Ecto neural progenitor cell (in vitro differentiated cells): ENCODE data around the gene MDFI.
"Not testable (repeated sequence)": the region's sequence is repeated elsewhere in the genome, so short reads cannot be mapped to it uniquely, and the experiment has no call there.

ENCODE experiments used
- DNase-seq: peaks from one replicate; pipeline ENCODE4 v3.0.0-alpha.2; 2018; ENCODE audit warnings: low spot score

The MDFI gene

GRCh38 chr6:41602864-41603608 is 35.2 kb upstream of the MDFI start:
- DNase-seq = peak; percentile 86

DNA sequence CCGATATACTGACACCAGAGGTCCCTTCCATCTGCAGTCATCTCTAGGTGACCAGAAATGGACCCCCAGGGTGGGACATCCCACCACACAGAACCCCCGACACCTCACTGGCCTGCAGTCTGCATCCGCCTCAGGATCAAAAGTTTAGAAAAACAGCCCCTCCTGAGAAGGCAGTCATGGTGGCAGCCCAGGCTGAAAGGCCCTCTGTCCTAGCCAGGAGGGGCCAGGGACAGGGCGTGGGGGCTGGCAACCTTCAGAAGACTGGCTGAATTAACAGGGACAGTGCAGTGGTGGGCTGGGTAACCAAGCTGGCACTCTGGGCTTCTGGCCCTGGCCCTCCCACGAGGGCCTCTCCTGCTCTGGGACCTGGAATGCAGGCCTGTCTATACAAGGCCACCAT is 34.3 kb upstream of the MDFI start:
- no peak for DNase-seq

GRCh38 chr6:41605649-41606048 is 32.6 kb upstream of the MDFI start:
- no peak for DNase-seq

GRCh38 chr6:41607036-41607435 is 31.2 kb upstream of the MDFI start:
- no peak for DNase-seq

DNA sequence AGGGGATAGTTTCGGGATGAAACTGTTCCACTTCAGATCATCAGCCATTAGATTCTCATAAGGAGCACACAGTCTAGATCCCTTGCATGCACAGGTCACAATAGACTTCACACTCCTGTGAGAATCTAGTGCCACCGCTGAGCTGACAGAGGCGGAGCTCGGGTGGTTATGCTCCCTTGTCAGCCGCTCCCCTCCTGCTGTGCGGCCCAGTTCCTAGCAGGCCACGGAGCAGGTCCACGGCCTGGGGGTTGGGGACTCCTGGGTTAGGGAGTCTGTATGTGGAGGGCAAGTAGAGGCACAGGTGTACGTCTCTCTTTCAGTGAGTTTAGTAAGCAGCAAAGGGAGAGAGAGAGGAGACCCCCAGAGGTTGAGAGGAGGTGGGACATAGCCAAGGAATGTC is 30.5 kb upstream of the MDFI start:
- DNase-seq = no peak

DNA sequence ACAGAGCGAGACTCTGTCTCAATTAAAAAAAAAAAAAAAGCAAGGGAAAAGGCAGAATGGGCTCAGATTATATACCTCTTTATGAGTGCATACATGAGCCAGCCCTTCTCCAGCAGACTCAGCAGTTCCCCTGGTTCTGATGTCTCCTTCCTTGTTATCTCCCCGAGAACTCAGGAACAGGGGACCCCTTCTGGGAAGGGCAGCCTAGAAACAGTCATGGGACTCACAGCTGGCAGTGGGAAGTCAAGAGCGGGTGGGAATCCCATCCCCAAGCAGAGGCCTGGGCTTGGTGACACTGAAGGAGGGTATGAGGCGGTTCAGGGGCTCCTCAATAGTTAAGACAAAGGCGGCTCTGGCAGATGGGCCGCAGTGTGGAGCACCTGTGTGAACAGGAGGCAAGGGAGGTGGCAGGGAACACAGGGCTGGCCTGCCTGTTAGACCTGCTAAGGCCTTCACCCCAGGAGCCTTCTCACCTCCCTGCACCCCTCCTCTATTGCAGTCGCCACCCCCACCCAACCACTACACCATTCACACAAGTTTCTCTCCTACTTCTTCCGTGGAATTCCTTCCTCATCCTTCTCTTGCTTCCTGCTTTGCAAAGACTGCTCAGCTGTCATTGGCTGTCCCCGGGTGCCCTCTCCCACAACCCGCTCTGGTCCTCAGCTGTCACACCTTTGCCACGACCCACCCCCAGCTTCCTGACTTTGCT is 29.7 kb upstream of the MDFI start:
- no peak for DNase-seq

- DNase-seq = no peak
Measured at GRCh38 chr6:41614715-41615114, 23.6 kb upstream of the MDFI start.

- DNase-seq = no peak
Measured at GRCh38 chr6:41615311-41615710, 23.0 kb upstream of the MDFI start.

DNA sequence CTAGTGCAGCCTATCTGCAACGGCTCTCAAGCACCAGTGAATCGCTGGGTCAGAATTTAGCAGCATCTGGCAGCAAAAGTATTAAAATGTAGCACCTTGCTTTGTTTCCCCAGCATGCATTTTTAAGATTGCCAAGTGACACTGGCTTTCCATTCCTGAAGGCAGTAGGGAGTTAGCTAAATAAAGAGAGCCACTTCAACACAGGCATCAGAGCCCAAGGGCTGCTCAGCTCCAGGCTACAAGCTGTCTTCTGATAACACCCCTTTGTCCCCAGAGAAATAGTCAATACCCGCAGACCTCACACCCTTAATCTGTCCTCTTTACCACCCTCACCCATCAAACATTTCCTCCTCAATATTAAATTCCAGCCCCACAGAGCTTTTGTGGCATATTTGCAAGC is 19.7 kb upstream of the MDFI start:
- no peak for DNase-seq

DNA sequence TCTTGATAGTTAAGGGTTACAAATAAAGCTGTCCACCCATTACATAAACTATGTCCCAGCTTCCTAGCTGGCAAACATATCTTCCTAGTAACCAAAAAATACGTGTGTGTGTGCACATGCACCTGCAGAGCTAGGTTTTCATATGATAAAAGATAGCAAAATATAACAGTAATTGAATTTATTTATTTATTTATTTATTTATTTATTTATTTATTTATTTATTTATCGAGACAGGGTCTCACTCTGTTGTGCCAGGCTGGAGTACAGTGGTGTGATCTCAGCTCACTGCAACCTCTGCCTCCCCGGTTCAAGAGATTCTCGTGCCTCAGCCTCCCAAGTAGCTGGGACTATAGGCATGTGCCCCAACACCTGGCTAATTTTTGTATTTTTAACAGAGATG is 19.1 kb upstream of the MDFI start:
- not testable (repeated sequence) for DNase-seq

- DNase-seq = no peak
Measured at GRCh38 chr6:41621367-41621766, 16.9 kb upstream of the MDFI start.

- DNase-seq = no peak
Measured at GRCh38 chr6:41621802-41622201, 16.5 kb upstream of the MDFI start.

DNA sequence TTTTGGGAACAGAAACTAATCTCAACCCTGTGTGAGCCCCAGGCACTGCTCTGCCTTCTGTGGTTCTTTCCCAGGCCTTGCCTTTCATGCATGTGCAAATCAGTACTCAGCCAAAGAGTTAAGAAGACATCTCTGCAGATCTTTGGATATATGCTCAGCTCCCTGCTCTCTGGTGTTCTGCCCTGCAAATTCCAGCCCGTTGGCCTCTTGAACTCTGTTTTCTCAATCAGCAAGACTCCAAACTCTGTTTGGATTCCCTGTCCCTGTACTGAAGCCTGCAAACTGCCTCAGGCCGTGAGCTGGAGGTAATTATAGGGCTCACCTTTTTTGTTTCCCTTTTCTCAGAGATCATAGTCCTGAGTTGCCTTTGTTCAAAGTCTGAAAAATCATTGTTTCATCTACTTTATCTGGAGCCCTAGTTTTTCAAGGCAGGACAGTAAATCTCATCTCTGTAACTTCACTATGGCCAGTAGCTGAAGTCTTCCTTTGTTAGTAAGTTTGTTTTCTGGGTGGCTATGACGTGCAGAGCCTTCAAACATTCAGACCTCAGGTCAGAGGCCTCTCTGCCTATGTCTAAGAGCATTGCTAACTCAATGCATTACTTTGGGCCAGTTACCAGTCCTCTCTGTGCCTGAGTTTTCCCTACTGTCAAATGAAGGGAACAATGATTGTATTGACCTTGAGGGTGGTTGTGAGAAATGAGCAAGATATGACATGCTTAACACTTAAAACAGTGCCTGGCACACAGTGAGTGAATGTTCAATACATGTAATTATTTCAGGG is 15.9 kb upstream of the MDFI start:
- DNase-seq = no peak

DNA sequence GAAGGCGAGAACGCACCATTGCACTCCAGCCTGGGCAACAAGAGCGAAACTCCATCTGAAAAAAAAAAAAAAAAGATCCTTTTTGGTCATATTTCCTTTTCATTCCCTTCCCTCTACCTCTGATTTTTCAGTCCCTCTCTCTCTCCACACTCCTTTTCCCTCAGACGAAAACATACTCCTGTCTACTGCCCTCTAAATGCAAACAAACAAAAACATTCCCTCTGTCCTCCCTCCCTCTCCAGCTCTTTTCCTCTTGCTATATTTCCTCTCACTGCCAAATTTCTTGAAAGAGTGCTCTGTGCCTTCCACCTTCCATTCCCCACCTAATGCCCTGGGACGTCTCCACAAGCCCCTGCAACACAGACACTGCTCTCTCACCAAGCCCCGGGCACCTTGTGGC is 14.9 kb upstream of the MDFI start:
- DNase-seq = no peak

GRCh38 chr6:41624621-41625380 is 13.5 kb upstream of the MDFI start:
- no peak for DNase-seq

DNA sequence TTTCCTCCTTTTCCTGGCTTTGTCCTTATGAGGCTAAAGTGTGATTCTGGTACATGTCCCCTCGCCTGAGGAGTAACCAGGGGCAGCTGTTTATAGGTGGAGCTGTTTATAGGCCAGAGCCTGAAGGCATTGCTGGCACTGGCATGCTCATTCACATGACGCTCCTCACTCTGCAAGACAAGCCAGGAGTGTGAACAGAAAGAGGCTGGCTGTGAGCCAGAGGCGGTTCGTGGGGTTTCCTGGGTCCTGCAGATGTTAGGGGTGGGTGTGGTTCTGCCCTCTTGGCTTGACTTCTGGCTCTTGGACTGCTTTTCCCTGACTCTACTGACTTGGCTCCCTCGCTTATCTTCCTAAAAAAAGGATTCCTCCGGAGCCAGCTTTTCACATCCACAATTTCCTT is 12.8 kb upstream of the MDFI start:
- no peak for DNase-seq

DNA sequence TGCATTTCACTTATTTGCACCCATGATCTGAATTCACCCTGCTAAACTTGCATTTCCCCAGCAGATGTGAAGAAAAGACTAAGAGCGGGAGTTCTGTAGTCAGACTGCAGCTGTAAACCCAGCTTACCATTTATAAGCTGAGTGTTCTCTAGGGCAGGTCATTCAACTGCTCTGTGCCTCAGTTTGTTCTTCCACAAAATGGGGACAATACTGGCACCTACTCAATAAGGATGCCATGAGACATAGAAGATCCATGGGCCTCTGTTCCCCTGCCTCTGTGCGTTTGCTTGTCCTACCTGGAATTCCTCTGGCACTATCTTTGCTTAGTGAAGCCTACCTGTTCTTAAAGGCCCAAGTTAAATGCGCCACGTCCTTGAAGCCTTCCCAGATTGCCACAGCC is 12.2 kb upstream of the MDFI start:
- no peak for DNase-seq

DNA sequence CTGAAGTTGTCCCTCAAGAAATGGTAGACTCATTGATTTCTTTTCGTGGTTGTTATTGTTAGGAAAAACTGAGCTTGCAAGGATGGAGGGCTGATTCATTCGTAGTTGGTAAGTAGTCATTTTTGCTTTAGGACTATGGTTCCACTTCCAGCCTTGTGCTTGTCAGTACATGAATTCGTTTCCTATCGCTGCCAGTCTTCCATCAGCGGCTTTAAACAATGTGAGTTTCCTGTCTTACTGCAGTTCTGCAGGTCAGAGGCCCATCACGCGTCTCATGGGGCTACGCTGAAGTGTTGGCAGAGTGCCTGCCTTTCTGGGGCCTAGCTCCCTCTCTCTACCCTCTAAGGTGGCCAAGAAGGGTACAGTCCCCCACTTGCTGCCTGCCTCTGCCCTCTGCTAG is 11.4 kb upstream of the MDFI start:
- DNase-seq = no peak

- no peak for DNase-seq
Measured at GRCh38 chr6:41629128-41629527, 9.1 kb upstream of the MDFI start.

DNA sequence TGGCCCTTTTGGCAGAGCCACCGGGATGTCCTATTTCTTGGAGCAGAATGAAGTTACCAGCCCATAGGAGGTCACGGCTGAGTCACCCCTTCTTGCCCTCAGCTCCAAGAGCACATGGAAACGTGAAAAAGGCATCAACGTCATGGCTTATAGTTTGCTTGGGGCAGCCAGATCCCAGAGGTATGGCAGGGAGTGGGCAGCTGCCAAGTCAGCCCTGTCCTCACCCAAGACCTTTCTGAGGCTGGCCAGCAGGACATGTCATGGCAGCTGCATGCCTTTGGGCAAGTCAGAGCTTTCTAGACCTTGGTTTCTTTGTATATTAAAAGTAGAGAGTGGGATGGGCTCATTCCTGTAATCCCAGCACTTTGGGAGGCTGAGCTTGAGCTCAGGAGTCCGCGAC is 8.2 kb upstream of the MDFI start:
- no peak for DNase-seq

GRCh38 chr6:41630946-41631345 is 7.3 kb upstream of the MDFI start:
- no peak for DNase-seq

DNA sequence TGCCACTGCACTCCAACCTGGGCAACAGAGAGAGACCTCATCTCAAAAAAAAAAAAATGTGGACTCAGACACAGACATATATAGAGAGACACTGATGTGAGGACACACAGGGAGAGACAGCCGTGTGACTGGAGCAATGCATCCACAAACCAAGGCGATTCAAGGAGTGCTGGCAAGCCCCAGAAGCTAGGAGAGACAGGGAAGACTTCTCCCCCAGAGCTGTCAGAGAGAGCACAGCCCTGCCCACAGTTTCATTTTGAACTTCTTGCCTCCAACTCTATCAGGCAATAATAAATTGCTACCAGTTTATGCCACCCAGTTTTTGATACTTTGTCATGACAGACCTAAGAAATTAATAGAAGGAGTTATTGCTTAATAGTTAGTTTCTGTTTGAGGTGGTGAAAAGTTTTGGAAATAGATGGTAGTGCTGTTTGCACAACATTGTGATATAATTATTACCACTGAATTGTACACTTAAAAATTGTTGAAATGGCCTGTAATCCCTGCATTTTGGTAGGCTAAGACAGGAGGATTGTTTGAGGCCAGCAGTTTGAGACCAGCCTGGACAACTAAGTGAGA is 5.1 kb upstream of the MDFI start:
- no peak for DNase-seq
